ENCODE results near the gene SETMAR.
"Not testable (repeated sequence)": the region's sequence is repeated elsewhere in the genome, so short reads cannot be mapped to it uniquely, and the experiment has no call there.

SETMAR gene

DNA sequence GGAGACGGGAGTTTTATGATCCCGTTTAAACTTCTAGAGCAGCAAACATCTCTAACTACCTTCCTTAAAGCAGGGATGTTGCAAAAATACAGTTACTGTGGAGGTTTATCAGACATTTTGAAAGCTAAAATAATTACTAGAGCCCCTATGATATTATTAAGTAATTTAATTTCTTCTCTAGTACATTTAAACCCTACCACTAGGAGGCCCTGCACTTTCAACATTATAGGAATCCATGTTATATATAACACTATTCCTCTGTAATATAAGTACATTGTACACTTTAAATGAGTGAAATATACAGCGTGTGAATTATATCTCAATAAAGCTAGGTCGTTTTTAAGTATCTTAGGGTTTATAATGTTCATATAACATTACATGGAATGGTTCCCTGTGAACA is 11.5 kb downstream of the SETMAR start:
- no peak for DNase-seq

DNA sequence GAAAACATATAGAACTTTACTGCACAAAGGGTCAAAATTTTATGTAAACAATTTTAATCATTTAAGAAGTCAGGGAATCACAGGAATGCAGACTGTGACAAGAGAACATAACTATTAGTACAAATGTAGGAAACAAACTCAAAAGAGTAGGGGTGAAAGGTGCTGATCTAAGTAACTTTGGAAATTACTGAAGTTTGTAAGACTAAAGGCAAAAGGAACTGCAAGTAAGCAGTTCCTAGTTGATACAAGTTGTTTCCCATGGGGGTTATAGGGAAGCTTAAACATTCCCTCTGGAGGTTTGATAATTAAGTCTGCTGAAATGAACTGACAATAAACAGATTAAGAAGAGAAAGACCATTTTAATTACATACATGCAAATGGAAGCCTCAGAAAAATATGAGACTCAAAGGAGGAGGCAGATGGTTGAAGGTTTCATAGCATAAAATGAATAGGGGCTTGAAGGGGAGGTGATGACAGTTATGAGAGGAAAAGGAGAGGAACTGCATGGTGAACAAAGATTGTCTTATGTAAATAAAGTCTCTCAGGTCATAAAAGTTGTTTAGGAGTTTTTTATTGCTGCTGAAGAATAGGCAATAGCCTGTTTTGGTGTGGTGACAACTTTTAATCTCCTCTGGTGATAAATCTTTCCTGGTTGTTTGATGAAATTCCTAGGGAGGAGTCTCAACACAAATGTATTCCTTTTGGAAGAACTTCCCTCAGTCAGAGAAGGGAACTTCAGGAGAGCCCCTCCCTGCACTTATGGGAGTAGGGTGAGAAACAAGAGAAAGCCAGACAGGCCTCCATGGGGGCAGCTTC is 17.1 kb downstream of the SETMAR start:
- no peak for DNase-seq

DNA sequence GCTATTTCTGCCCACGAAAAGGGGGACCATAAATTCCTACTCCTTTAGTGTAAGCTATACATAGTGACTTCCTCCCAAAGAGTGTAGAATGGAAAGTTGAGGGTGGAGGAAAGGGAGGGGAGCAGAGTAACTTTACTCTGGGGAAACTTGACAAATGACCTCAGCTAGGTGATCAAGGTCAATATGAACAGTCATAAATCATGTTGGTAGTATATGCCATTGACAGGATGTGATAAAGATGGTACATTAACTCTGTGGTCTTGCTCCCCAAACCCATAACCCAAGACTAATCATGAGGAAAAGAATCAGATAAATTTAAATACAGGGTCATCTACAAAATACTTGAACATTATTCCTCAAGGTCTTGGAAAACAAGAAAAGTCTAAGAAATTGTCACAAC is 18.6 kb downstream of the SETMAR start:
- no peak for DNase-seq

DNA sequence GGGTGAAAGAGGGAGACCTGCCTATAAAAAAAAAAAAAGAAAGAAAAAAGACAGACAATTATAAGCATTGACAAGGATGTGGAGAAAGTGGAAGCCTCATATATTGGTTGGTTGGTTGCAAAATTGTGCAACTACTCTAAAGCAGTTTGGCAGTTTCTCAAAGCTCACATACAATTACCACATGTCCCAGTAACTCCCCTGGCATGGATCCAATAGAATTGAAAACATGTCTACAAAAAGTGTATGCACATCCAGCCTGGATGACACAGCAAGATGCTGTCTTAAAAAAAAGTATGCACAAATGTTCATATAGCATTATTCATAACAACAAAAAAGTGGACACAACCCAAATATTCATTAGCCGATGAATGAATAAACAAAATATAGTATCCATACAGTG is 19.5 kb downstream of the SETMAR start:
- no peak for DNase-seq

DNA sequence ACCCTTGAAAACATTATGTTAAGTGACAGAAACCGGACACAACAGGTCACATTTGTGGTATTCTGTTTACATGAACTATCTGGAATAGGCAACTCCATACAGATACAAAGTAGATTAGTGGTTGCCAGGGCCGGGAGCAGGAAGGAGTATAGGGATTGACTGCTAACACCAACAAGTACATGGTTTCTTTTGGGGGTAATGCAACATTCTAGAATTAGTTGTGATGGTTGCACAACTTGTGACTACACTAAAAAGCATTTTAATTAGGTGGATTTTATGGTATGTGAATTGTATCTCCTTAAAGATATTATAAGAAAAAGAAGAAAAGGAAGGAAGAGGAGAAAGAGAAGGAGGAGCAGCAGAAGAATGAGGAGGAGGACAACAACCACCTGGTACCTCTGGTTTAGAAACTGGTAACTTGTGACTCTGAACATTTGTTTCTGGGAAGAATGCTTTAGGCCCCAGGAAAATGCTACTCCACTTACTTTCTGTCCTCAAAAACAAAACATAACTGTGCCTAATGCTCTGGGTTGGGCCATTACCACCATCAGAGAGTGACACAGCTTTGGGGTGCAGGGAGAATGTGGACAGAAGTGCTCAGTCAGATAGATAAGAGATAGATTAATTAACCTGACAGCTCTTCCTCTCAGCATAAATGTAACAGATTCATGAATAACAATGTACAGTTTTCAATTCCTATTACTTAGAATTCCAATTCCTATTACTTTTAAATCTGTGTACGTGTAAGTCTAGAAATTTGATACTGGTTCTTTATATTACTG is 20.3 kb downstream of the SETMAR start:
- DNase-seq, result no peak

DNA sequence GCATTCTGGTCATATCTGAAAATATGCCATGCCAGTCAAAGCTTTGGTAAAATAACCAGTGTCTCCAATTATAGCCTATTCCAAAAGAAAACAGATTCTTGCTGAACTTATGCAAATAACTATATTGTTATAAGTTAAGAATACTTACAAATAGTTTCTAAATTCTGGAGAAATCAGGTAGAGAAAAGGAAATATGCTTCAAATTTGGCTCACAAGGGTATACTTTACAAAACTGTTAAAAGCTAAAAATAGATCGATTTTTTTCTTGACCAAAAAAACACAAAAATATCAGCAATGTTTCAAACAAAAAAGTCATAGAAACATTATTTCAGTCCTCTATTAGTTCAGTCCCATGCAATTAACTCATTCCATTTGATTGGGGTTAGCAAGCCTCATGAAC is 23.7 kb downstream of the SETMAR start:
- DNase-seq, result no peak

DNA sequence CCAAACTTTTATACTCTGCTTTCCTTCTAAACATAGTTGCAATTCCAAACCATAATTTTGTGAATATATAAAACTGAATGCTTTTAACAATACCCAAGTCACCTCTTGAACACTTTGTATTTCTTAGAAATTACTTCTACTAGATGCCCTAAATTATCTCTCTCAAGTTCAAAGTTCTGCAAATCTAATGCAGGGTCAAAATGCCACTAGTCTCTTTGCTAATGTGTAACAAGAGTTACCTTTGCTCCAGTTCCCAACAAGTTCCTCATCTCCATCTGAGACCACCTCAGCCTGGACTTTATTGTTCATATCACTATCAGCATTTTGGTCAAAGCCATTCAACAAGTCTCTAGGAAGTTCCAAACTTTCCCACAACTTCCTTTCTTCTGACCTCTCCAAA is 26.6 kb downstream of the SETMAR start:
- DNase-seq, result not testable (repeated sequence)

DNA sequence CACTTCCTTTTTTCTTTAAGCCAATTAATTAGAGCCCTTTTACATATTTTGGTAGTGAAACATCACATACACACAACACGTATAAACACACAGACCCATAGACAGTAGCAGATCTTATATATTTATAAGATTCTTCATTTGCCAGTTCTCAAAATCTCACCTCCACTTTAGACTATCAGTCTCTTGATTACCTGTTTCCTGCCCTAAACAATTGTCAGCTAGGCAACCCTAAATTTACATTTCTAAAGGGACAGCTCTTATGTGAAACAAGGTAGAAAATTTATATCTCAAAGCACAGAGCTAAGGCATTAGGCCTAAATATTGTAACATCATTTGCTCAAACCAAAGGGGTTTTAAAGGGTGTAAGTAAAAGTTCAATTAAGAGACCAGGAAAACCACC is 28.9 kb downstream of the SETMAR start:
- no peak for DNase-seq

DNA sequence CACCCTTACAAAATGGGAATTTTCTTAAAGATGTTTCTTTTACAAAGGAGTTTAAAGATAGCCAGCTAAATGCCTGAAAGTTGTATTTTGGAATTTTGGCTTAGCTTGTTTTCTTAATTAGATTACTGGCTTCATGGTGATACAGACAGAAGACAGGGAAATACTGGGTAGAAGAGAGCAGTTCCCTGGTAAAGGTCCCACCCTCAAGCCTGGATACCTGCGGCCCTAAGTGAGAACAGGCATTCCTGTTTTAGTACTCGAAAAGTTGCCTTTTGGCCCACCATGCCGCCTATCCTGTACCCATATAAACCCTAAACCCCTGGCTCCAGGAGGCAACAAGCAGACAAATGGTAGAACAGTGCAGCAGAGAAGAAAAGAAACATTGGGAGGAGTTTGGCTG is 29.4 kb downstream of the SETMAR start:
- no peak for DNase-seq

DNA sequence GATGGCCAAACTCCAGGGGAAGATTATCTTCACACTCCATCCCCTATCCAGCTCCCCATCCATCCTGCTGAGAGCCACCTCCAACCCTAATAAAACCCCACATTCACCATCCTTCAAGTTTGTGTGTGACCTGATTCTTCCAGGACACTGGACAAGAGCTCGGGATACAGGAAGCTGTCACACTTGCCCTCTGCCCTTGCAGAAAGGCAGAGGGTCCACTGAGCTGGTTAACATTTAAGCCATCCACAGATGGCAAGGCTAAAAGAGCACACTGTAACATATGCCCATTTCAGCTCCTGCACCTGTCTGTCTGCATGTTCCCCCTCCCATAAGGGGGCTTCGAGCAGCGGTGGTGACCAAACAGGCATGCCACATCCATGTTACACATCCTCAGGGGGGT is 29.8 kb downstream of the SETMAR start:
- no peak for DNase-seq

DNA sequence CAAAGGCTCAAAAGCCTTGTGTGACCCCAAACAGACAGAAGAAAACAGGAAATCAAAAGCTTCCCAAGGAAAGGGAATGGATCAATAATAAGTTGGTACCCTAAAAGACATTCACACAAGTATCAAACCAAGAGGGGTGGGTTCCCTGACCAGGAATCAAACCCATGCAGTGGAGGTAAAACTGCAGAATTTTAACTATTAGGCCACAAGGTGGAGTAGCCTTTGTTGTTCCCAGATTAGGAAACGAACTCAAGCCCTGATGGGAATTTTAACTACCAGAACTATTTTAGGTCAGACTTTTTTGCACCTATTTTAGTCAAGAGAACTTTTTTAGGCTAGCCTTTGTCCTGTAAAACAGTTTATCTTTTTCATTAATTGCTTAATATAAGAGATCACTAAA is 31.4 kb downstream of the SETMAR start:
- no peak for DNase-seq

DNA sequence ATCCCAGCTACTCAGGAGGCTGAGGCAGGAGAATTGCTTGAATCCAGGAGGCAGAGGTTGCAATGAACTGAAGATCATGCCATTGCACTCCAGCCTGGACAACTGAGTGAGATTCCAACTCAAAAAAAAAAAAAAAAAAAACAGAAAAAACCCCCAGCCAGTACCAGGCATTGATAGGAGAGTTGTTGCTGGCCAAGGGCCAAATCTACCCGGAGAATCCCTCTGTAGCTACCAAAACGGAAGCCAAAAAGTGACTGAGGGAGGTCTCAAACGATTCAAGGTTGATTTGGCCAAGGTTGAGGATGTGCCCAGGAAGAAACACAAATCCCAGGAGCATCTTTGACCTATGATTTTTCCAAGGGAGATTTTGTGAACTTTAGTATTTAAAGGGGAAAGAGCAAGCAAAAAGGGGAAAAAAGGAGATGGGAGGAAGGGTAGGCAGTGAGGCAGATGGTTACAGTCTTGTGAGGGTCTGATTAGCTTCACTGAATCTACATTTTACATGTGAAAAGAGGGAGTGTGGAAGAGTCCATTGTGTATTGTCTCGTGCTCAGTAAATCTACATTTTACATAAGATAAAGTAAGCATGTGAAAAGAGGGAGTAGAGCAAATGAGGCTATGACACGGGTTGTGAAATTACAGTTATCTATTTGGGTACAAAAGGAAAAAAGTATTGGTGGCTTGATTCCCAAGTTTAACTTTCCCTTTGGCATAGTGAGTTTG is 32.8 kb downstream of the SETMAR start:
- DNase-seq, result no peak

DNA sequence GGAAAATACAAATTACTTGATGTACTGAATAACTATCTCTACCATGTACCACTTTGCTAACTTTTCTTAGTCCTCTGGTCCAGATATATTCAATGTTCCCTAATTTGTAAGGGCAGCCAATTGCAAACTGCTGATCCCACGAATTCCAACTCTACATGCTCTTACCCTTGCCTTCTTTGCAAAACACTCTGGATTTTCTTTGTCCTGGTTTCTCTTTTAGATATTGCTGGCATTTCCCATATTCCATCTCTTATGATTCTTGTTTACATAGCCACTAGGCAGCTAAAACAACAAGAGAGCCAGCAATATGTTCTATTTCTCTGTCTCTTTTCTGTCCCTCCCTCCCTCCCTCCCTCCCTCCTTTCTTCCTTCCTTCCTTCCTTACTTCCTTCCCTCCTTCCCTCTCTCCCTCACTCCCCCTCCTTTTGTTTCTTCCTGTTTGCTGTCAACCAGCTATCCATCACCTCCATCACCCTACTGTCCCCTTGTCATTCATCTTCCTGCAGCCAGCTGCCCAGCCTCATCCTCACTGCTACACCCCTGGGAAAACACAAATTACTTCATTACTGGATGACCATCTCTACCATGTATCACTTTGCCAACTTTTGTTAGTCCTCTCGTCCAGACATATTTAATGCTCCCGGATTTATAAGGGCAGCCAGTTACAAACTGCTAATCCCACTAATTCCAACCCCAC is 33.8 kb downstream of the SETMAR start:
- no peak for DNase-seq

DNA sequence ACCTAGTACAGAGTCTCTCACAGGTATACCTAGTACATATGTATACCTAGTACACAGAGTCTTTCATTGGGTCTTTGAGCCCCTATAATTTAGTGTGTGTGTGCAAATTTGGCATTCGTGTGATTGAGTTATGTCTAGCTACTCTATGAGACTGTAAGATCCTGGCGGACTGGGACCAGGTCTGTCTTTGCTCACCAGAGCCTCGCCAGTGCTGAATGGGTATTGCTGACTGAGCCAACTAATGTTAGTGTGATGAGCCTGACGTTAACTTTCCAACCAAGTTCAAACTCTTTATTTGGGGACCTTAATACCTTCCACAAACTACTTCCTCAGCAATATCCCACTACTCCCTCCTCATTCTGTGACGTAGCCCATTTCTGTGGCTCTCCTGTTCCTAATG is 35.6 kb downstream of the SETMAR start:
- no peak for DNase-seq

DNA sequence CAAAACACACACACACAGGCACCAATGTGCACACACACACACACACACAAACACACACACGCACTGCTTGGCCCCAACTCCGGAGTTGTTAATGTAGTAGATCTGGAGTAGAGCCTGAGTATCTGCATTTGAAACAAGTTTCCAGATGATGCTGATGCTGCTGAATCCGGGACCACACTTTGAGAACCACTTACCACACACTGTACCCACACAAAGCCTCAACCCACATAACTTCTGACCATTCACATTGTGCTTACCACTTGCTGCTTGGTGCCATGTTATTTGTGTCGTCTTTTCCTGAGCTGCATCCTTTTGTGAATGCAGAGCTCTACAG is 36.9 kb downstream of the SETMAR start:
- no peak for DNase-seq

DNA sequence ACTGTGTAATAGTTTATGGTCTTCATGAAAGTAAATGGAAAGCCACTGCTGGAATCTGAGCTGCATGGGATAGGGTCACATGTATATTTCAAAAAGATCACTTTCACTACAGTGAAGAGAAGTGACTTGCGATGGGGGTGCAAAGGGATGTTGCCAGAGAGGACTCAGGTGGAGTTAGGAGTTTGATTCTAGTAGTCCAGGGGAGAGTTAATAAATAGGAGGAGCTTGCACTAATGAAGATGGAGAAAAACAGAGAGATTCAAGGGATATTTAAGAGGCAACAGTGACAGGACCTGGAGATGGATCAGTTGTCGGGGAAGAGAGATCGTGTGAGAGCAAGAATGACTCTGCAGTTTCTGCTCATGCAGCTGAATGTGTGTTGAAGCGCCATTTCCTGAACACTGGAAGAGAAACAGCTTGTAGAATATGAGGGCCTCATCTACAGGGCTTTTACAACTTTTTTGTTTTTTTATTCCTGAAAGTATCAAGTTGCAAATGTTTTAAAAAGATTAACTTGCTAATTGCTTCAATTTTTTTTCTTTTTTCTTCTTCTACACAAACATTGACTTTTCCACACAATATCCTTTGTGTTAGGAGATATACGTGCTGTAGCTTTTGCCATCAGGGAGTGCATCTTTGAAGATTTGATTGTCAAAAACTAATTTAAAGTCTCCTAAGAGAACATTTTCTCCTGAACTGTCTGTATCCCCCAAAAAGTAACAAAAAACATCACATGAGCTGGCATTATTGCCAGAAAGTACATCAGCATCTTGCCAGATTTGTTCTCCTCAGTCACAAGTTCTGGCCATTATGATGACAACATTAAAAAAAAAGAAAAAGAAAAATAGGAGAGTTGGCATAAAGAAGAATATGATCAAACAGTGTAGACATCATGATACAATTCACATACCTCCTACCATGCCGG is 37.5 kb downstream of the SETMAR start:
- DNase-seq, result no peak

DNA sequence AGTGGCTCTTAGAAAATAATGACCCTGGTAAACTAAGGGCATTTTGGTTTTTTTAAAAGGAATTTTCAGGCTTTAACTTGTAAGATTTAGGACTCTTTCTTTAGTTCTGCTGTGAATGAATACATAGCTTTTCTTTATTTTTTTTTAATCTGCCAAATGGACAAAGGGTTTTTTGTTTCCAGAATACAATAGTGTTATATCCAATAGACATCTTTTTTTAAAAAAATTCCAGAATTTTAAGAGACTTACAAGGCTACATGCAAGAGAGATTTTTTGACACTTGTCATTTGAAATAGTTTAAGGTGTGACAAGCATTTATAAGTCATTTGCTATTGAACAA is 38.1 kb downstream of the SETMAR start:
- no peak for DNase-seq

DNA sequence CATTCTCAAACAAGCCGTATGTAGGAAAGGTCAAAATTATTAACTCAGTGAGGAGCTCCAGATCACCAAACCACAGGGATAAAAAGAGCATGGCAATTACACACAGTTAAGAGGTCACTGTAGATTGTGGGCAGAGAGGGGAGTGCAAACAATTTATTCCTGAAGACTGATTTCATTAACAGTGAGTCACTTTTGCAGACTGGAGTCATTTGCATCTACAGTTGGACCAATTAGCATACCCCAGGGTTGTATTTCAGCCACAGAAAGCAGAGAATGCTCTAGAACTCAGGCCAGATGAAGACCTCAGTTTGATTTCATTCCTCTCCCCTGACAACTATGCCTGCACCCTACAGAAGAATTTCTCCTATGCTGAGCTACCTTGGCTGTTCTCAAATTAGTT is 40.1 kb downstream of the SETMAR start:
- no peak for DNase-seq

DNA sequence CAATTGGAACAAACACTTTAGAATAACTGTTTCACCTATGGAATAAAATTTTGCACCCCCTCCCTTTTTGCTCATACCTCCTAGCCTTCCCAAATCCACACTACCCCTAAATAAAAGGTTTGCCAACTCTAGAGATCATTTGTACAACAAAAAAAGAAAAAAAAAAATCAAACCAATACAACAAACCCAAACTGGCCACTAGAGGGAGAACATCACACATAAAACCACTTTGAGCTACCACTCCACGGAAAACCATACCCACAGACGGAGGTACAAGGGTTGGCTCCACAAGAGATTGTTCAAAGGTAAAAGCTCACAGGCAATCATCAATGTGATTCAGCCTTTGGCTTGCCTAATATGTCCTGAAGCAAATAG is 47.6 kb downstream of the SETMAR start:
- DNase-seq, result peak; percentile 44

DNA sequence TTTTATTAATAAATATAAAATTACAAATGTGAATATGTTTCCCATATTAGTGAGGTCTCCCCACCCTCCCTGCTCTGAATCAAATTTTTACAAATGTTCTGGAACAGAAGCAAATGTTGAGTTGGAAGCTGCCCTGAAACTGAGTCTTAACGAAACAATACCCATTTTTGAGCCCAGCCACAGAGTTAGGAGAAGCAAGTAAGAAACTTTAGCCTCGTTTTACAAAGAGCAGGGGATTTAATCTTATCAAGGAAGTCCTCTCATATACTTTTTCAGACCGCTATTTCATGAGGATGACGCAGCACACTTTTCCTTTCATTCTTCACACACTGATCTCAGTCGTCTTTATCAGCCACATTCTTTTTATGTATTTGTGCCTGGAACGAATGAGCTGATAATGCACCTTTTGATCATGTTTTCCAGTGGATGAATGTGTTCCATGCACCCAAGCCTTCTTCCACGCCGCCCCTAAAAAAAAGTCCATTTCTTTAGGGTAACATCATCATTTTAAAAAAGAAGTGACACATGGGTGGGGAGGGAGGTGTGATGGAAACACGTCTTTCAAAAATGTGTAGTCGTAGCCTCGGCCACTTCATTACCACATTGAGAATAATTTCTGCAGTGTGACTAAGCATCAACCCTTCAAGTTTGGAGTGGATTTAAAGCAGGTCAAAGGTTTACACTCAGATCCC is 48.1 kb downstream of the SETMAR start:
- no peak for DNase-seq

DNA sequence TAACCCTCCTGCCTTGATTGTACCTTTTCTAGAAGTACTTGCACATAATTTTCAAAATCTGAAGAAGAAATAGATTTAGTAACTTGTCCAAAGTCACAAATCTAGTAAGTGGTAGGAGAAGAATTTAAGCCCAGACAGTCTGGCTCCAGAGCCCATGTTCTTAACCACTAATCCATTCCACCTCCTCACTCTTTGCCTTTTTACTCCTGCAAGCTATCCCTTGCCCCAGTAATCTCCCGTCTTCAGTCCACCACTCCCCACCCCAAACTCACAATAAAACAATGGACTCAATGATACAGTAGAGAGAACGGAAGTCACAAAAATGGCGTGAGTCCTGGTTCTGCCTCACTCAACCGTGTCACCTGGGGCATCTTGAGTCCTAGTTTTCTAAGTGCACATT is 48.7 kb downstream of the SETMAR start:
- DNase-seq, result no peak
